Measurements from ENCODE around the gene TMEM201. TPM values are rescaled to one million over a fixed set of nuclear protein-coding genes. Genes with fewer than 3 reads are reported as not detected.

Gene TMEM201
- polyA plus RNA-seq, 4 donors: 15.1 to 19.3 (median 16.7) TPM

DNA sequence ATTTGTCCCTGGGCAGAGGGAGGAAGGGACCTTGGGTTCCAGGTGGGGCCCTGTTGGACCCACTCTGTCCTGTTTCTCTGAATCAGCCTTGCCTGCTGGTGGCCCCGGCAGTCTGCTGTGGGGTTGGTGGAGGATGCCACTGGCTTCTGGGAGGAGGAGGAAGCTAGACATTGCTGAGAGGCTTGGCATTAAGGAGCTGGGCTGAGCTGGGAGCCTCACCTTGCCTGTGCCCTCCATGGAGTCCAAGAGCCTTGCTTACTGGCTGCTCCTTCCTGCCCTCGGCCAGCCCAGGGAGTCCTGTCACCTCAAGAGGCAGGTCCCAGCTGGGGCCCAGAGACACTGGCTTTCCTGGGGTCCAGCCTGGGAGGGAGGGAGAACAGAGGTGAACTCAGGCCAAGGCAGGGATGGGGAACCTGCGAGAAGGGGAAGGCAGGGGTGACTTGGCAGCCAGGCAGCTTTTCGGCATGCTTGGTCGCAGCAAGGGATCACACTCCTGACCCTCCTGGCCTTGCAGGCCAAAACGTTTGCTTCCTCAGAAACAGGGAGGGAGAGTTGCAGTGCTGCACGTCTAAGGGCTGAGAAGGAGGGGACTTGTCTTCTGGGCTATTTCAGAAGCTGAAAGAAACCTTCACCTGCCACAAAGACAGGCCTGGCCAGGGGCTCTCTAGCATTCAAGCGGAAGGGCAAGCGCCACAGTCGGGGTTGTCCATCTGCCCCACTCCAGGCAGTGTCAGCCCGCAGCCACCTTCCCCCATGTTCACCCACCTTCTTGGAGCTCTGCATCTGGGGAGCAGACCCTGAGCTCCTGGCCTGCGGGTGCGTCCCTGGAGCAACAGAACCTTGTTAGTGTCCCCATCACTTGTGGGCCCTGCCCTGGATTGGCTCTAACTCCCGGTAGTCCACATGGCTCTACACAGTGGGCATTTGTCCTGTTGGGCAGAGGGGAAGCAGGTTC lies 8.9 kb downstream of the TMEM201 start:
- DNase-seq (ENCODE audit: low read depth in 4 of 4, low spot score in 3 of 4): no peak

DNA sequence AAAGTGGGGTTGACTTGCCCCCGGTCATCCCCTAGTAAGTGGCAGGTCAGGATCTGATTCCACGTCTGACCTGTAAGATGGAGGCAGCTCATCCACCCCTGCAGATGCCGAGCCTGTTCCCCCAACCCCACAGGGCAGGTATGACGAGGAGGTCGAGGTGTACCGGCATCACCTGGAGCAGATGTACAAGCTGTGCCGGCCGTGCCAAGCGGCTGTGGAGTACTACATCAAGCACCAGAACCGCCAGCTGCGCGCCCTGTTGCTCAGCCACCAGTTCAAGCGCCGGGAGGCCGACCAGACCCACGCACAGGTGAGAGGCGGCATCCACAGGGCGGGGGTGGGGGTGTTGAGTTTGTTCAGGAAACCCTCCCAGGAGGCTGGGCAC lies 9.6 kb downstream of the TMEM201 start:
- DNase-seq (ENCODE audit: low read depth in 4 of 4, low spot score in 3 of 4): no peak

DNA sequence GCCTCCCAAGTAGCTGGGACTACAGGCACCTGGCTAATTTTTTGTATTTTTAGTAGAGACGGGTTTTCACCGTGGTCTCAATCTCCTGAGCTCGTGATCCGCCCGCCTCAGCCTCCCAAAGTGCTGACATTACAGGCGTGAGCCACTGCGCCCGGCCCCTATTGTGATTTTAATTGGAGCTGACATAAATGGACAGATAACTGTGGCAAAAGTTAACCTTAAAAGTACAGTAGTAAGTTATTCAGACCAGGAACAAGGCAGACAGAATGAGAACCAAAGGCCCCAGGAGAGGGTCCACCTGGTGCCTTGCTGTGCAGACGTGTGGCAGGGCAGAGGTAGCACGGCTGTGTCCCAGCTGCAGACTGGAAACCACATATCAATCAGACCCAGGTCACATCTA lies 11.0 kb downstream of the TMEM201 start:
- DNase-seq (ENCODE audit: low read depth in 4 of 4, low spot score in 3 of 4): no peak

DNA sequence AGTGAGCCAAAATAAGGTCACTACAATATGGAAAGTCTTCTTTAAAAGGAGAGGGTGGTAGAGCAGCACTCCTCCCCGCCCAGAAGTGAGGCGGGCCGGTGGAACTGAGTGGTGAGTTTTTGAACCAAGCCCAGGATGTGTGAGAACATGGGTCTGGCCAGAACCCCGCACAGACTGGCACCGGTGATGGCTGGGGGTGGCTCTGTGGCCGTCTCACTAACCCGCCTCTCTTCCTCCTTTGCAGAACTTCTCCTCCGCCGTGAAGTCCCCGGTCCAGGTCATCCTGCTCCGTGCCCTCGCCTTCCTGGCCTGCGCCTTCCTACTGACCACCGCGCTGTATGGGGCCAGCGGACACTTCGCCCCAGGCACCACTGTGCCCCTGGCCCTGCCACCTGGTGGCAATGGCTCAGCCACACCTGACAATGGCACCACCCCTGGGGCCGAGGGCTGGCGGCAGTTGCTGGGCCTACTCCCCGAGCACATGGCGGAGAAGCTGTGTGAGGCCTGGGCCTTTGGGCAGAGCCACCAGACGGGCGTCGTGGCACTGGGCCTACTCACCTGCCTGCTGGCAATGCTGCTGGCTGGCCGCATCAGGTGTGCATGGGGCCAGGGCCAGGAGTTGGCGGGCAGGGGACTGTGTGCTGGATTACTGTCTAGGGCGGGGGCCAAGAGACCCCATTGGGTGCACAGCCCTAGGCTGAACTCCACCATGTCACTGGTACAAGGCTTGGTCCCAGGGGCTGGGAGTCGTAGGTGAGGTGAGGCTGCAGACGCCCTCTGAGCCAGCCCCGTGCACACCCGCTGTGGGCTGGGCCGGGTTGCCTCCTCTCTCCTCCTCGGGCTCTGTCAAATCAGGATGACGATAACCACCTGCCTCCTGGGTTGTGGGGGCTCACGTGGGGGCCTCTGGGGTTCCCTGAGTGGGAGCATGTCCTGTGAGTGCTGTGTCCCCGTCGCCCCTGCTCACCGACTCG lies 12.4 kb downstream of the TMEM201 start:
- DNase-seq (ENCODE audit: low read depth in 4 of 4, low spot score in 3 of 4): no peak

DNA sequence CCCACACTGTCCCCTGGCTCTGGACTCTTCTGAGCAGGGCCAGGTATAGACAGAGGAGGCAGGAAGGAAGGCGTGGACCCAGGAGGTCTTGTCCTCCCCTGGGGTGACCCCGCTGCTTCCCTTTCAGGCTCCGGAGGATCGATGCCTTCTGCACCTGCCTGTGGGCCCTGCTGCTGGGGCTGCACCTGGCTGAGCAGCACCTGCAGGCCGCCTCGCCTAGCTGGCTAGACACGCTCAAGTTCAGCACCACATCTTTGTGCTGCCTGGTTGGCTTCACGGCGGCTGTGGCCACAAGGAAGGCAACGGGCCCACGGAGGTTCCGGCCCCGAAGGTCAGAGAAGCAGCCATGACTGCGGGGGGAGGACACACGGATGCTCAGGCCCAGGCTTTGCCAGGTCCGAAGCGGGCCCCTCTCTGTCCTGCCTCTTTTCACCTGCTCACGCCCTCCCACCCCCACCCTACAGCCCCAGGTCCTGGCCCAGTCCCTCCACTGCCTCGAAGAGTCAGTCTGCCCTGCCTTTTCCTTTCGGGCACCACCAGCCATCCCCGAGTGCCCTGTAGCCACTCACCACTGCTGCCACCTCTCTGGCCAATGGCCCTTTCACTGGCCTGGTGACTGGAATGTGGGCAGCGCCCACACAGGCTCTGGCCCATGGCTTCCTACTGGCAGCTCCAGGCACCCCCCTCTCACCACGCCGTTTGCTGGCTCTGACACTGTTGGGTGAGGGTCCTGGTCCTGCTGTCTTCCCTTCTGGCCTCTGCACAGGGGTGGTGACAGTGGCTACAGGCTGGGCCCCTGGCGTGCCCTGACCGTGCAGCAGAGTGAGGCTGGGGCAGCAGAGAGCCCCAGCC lies 13.5 kb downstream of the TMEM201 start:
- DNase-seq (ENCODE audit: low read depth in 4 of 4, low spot score in 3 of 4): no peak

DNA sequence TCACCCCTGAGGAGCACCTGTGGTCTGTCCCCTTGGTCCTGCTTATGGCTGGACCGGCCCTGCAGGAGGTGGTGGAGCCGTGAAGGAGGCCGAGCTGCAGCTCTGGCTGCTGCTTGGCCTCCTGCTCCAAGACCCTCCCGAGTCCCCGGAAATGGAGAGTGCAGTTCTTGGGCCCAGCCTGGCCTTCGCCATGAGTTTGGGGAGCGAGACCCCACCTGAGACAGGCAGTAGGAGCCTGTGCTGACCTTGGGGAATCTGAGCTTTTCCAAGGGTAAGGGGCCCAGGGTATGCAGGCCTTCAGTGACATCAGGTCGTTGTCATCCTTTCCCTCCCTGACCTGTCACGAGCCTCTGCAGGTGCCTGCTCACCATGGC lies 14.1 kb downstream of the TMEM201 start:
- no peak for DNase-seq (ENCODE audit: low read depth in 4 of 4, low spot score in 3 of 4)

DNA sequence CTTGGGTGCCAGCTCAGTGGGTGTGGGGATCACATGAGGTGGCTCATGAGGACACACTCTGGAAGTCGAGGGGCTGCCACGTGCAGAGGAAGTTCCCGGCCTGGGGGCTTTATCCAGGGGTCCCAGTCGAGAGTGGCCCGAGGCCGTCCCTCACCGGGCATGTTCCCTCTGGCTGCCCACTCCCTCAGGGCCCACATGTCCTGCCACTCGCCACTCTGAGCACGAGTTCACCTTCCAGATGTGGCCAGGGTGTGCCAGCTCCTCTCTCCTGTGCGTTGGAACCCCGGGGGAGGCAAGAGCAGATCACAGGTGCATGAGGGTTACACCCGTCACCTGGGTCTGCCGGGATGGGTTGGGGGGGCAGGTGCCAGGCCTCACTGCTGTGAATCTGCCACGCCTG lies 14.6 kb downstream of the TMEM201 start:
- no peak for DNase-seq (ENCODE audit: low read depth in 4 of 4, low spot score in 3 of 4)

DNA sequence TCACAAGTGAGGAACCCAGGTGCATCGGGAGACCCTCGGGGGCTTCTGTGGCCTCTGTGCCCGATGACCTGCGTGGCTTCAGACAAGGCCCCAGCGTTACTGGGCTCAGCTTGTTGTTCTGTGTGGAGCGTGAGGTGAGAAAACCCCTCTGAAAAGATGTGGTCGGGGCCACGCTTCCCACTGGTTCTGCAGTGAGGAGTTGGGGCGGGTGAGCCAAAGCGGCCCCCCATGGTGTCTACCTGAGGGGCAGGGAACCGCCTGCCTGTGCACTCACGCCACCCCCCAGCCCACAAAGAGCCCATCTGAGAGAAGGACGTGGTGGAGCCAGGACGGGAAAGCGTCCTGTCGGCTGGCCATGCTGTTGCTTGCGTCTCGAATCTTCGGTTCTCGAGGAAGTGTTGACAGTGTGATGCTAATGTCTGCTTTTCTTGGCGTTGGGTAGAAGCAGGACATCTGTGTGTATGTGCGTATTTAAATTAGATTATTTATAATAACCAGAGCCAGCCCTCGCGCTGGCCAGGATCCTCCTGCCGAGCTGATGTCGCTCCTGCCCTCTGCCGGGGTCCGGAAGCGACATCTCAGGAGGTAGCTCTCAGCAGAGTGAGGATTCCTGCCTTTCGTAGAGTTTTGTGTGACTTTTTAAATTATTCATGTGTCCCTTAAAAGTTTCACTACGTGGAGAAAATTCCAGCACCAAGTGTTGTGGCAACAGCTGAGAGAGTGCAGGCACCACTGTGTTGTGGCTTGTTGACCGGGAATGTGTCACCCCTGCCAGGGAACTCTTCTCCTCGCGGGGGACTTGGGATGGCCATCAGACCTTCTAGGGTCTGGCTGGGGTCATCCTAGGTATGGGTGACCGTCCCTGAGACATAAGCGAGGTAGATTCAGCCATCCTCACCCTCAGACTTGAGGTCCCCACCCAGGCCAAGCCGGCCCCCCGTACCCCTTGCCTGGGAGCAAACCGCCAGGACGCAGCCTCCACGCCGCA lies 15.3 kb downstream of the TMEM201 start:
- DNase-seq (ENCODE audit: low read depth in 4 of 4, low spot score in 3 of 4): no peak

DNA sequence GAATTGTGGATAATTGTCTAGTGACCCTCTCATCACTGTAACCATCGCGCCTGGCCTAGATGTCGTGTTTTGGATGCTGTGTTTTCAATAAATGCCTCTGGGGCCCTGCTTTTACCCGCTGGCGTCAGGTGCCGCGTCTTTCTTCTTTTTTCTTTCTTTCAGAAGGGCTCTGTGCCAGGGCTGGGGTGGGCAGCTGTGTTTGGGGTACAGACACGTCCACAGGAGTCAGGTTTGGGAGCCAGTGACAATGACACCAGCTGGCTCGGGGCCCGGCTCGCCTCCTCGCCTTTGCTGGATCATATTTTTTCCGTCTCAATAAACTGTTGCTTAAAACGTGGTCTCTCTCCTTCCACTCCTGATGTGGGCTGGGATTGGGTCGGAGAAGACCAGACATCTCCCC lies 16.1 kb downstream of the TMEM201 start:
- DNase-seq (ENCODE audit: low read depth in 4 of 4, low spot score in 3 of 4): no peak

DNA sequence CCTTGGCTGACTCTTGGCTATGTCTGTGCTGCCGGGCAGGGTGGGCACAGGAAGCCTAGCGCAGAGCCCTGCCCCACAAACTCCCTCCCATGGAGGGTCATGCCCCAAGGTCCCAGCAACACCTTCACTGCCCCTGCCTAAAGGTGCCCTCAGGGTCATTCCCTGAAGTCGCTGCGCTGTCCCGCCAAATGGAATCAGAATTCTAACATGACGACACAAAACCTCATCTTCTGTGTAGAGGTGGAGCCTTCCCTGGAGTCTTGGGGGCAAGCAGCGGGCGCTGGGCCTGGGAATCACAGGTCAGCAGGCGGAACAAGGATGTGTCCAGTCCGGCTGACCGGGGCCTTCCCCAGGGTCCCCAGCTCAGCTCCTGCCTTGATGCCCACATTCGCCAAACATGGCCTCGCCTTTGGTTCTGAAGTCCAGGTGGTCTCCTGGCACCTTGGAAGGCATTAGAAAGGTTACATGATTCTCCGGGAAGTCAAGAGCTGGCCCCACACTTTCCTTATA lies 17.3 kb downstream of the TMEM201 start:
- no peak for DNase-seq (ENCODE audit: low read depth in 4 of 4, low spot score in 3 of 4)

DNA sequence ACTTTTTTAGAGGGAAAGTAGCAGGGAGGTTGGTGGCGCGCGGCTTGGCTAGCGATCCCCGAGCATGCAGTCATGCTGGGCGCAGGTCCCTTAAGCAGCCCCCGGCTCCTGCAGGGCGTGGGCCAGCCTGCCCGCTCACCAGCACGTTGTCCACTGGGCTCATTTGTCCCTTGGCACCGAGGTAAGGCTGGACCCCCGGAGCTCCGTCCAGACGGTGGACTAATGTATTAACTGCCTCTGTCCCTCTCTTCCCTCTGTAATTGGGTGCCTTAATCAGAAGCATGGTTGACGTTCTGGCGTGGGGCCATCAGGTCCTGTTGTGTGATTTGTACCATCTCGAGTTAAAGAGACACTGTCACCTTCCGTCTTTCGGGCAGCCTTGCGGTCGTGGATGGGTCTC lies 17.7 kb downstream of the TMEM201 start:
- no peak for DNase-seq (ENCODE audit: low read depth in 4 of 4, low spot score in 3 of 4)

DNA sequence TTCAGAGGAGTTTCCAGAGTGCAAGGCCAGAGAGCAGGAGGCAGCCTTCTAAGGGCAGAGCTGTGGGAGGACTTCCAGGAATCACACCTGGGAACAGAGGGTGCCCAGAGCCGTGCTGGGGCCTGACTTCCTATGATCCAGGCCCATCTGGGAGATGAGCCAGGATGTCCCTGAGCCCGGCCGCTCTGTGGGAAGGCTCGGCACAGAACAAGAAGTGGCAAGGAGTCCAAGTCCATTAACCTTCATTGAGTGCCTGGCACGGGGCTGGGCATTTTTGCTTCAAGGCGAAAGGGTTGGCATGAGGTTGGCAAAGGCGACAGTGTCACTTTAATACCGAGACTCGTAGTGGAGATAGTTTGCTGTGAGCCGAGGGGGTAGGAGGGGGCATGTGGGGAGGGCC lies 18.2 kb downstream of the TMEM201 start:
- no peak for DNase-seq (ENCODE audit: low read depth in 4 of 4, low spot score in 3 of 4)

DNA sequence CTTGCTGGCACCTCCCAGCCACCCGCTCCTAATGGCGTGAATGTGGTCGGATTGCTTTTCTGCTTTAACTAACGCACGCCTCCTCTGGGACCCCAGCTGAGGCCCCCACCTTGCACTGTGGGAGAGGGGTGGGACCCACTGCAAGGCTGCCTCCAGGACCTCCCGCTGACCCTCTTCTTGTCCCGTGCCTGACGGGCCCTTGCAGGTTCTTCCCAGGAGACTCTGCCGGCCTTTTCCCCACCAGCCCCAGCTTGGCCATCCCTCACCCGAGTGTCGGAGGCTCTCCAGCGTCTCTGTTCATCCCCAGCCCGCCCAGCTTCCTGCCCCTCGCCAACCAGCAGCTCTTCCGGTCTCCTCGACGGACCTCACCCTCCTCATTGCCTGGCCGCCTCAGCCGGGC lies 18.6 kb downstream of the TMEM201 start:
- DNase-seq (ENCODE audit: low read depth in 4 of 4, low spot score in 3 of 4): no peak

DNA sequence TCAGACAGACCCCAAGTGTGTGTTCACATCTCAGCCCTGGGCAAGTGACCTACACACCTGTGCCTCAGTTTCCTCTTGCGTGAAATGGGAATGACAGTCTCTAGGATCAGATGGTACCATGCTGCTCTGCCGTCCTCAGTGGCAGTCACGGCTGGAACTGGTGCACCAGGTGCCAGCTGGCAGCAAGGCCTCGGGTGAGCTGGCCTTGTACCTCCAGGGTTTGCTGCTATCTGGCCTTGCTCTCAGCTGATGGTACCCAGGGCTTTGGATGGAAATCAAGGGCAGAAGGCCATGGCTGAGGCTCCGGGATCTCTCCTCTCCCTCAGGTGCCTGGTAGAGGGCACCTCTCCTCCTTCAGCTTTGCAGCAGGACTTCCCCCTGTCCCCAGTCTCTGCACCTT lies 21.3 kb downstream of the TMEM201 start:
- DNase-seq (ENCODE audit: low read depth in 4 of 4, low spot score in 3 of 4): no peak

DNA sequence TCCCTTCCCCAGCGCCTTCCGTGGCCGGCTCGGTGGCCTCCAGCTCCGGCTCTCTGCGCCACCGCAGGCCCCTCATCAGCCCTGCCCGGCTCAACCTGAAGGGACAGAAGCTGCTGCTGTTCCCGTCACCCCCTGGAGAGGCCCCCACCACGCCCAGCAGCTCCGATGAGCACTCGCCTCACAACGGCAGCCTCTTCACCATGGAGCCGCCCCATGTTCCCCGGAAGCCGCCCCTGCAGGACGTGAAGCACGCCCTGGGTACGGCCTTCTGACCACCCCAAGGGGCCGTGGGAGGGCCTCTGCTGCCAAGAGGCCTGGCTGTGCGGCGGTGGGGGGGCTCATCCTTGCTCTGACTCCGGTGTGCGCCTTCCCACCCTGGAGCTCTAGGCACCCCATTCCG lies 21.8 kb downstream of the TMEM201 start:
- DNase-seq (ENCODE audit: low read depth in 4 of 4, low spot score in 3 of 4): no peak

DNA sequence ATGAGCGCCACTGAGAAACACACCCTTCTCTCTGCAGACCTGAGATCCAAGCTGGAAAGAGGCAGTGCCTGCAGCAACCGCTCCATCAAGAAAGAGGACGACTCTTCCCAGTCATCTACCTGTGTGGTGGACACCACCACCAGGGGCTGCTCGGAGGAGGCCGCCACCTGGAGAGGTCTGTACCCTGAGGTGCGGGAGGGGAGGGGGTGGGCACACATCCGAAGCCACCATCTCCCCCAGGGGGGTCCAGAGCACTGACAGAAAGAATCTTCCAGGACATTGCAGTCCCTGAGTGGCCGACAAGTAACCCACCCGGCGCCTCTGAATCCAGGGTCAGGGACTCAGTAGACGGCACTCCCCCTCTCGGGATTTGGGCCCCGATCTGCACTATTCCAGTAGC lies 23.0 kb downstream of the TMEM201 start:
- DNase-seq (ENCODE audit: low read depth in 4 of 4, low spot score in 3 of 4): no peak

DNA sequence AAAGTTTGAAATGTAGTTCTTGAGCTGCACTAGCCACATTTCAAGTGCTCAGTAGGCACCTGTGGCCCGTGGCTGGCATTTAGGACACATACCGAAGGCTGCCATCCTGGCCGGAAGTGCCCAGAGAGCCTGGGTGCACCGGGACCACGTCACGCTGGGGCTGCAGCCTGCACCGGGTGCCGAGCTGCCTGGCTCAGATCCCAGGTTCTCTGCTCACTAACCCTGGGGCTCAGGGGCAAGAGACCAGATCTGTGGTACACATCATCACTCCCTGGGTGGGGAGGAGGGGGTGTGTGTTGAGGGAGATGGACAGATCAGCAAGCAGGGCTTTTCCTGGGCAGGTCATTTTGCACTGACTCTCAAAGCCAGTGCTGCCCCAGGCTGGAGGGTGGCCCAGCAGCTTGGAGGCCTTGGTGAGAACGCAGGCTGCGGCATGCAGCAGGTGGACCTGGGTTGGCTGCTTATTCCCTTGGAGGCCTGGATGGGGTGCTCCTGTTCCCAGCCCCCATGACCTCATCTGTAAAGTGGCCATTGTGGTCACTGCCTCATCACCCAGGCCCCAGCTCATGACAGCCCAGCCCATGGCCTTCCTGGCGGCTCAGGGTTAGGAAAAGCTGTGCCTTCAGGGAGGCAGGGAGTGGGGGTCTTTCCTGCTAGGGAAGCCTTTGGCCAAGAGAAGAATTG lies 23.6 kb downstream of the TMEM201 start:
- DNase-seq (ENCODE audit: low read depth in 4 of 4, low spot score in 3 of 4): no peak

DNA sequence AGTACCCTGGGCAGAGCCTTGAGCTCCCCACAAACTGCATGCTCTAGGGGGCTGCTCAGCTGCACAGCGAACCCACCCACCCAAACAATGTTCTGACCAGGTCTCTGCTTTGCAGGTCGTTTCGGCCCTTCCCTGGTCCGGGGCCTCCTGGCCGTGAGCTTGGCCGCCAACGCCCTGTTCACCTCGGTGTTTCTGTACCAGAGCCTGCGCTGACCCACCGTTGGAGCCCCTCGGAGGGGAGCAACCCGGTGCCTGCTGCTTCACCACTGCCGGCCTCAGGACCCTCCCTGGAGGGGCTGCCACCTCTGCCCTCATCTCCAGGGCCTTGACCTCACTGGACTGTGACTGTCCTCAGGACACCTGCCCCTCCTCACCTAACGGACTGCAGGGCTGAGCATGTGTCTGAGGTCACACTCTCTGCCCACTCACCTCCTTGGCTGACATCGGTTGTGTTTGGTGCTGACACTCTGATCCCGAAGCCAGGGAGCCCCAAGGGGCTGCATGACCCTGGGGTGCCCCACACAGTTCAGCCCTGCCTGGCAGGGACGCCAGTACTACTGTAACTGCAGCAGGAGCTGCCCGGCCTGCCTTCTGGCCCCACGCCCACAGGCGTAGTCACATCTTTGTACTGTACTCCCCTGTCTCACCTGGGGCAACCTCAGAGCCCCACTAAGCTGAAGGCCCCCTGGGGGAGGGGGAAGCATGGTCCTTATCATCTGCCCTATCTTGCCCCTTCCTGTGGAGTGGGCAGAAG lies 24.3 kb downstream of the TMEM201 start:
- DNase-seq (ENCODE audit: low read depth in 4 of 4, low spot score in 3 of 4): no peak

Measured in right renal pelvis (tissue), 4 donors.